GM12864 (cell line): ENCODE measurements around the gene GNG14.

Experiments
- DNase-seq: peaks from one replicate; pipeline ENCODE4 v3.0.0-alpha.2; 2011; ENCODE audit warnings: low read depth
- H3K4me3 ChIP-seq: 2 replicates; pipeline ENCODE4 v1.5.1; 2011; ENCODE audit warnings: mild to moderate bottlenecking, low read depth, low read length, control low read depth
- CTCF ChIP-seq: IDR thresholded peaks from 2 replicates; pipeline ENCODE4 v1.5.1; 2011; ENCODE audit warnings: low read depth, mild to moderate bottlenecking, moderate library complexity, low read length, control low read depth, inconsistent platforms; ENCODE audit errors: missing control alignments

GNG14 gene

GRCh38 chr19:12667731-12668302 lies 20.0 kb upstream of the GNG14 start:
- no peak for DNase-seq
- TF ChIP-seq CTCF = no peak
- H3K4me3 ChIP-seq = no peak overlapping the region

DNA sequence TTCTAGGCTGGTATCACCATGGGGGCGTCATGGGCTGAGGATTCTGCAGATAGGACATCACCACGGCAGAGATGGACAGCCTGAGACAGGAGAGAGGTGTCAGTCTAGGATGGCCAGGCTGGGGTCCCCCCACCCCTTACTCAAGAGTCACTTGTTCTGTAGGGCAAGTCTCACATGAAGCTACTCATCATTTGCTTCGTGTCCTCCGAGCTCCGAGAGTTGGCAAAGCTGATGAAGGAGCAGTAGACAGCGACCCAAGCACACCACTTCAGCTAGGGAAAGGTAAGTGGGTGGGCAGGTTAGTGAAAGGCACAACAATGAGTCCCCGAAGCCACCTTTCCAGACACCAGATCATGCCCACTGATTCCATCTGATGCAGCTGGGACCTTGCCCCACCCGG lies 19.5 kb upstream of the GNG14 start:
- H3K4me3 ChIP-seq = peak overlapping the region; percentile 79
- DNase-seq = no peak
- TF ChIP-seq CTCF = no peak

DNA sequence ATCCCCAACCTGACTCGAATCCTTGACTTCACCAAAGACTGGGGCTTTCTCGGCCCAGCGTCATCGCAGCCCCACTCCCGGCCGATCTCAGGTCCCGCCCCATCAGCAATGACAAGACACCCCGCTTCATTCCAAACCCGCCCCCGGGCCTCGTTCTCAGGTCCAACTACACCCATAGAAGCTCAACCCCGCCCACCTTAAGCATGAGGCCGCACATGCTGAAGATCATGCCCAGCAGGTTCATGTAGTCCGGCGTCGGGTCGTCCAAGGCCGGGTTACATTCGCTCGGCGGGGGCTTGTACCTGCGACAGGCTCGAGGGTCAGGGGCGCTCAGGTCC lies 18.9 kb upstream of the GNG14 start:
- no peak for DNase-seq

DNA sequence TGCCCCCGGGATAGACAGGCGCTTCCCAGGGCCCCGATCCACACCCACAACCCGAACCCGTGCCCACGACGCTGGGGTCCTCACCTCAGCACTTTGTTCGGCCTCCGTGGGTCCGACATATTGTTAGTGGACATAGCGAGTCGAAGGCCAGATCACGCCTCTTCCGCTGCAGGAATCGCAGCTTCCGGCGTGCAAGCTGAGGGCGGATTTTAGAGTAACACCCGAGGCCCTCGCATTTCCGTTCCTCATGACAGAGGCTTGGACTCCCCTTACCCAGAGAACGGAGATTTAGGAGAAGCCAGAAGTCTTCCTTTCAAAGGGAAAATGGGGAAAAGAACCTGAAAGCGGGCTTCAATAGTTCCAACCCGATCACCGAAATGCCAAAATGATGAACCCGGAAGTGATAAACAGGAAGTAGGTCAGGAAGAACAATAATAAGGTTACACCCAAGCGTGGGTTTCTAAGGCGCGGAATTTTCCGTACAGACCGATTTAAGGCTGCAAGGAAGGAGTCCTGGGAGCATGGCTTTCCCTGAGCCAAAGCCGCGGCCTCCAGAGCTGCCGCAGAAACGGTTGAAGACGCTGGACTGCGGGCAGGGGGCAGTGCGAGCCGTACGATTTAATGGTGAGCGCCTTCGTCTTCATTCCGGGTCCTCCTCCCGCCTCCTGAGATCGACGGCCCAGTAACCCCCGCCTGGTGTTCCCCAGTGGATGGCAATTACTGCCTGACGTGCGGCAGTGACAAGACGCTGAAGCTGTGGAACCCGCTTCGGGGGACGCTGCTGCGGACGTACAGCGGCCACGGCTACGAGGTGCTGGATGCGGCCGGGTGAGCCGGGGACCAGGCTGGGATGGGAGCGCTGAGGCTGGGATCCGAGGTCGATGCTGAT lies 18.3 kb upstream of the GNG14 start:
- peak overlapping the region; percentile 79 for H3K4me3 ChIP-seq
- no peak for TF ChIP-seq CTCF
- peak; percentile 67 for DNase-seq

More for the DNA sequence above, 18.9 kb upstream of the GNG14 start:
- peak overlapping the region; percentile 79 for H3K4me3 ChIP-seq
- no peak for TF ChIP-seq CTCF

DNA sequence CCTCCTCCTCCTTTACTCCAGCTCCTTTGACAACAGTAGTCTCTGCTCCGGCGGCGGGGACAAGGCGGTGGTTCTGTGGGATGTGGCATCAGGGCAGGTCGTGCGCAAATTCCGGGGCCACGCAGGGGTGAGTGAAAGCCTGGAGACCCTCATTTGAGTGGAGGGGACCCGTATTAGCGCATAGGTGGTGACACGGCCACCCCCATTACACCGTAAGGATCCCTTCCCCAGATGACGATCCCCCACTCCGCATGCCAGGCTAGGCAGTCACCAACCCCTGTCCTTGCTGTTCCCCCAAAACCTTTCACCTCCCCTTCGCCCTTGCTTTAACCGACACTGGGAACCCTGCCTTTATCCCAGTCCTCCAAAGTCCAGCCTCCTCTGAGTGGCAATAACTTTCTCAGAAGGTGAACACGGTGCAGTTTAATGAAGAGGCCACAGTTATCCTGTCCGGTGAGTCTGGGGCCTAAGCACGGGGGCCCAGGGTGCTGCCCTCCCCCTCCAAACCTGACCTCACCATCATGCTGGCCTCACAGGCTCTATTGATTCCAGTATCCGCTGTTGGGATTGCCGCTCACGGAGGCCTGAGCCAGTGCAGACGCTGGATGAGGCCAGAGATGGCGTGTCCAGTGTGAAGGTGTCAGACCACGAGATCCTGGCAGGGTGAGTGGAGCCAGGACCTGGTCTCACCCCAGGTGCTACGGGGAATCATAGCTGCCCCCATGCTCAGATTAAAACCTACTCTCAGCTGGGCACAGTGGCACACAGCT lies 17.5 kb upstream of the GNG14 start:
- peak overlapping the region; percentile 79 for H3K4me3 ChIP-seq
- TF ChIP-seq CTCF = no peak
- DNase-seq = no peak

DNA sequence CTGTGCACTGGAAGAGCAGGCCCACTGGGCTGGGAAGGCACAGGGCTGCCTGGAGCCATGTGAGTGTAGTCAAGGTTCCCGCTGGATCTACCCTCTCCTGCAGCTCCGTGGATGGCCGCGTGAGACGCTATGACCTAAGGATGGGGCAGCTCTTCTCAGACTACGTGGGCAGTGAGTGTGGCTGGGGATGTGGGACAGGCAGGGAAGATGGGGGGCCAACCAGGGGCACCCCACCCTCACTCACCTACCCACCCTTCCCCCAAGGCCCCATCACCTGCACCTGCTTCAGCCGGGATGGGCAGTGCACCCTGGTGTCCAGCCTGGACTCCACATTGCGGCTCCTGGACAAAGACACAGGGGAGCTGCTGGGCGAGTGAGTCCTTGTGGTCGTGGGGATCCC lies 15.1 kb upstream of the GNG14 start:
- TF ChIP-seq CTCF = no peak
- no peak overlapping the region for H3K4me3 ChIP-seq
- DNase-seq = no peak
